GM18861 (cell line): ENCODE data around the gene OR8B8.
"Not testable (repeated sequence)": the region's sequence is repeated elsewhere in the genome, so short reads cannot be mapped to it uniquely, and the experiment has no call there.

ENCODE experiments used
- ATAC-seq: cut with Tn5 transposase; IDR thresholded peaks from one replicate; pipeline ENCODE4 v1.9.1; 2021; ENCODE audit not compliant: unreplicated experiment

OR8B8 gene, protein sequence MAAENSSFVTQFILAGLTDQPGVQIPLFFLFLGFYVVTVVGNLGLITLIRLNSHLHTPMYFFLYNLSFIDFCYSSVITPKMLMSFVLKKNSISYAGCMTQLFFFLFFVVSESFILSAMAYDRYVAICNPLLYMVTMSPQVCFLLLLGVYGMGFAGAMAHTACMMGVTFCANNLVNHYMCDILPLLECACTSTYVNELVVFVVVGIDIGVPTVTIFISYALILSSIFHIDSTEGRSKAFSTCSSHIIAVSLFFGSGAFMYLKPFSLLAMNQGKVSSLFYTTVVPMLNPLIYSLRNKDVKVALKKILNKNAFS

DNA sequence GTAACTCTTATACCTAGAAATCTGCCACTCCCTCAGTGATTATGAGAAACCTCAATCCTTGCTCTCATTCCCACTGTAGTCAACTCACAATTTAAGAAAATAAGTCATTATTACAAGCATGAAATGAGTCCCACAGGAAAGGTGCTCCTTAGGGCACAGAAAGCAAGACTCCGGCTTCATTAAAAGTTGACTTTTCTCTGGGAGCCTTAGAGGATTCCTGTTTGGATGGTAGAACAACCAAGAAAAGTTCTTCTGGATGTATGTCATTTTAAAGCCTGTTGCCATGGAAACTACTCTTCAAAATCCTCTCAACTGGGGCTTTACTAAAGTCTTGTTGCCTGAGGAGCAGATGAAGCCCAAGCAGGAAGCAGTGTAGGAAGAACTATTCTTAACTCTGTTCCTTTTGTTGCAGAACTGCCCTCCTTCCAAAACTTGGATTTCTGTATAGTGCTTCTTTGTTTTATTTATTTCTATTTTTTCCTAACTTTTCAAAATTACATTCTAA is at the start of gene OR8B8:
Gene OR8B8 (minus strand): TSS at position 51 of the 505 bp plus-strand sequence. CDS start 4,611 bp downstream, outside the sequence.
- ATAC-seq, result no peak

DNA sequence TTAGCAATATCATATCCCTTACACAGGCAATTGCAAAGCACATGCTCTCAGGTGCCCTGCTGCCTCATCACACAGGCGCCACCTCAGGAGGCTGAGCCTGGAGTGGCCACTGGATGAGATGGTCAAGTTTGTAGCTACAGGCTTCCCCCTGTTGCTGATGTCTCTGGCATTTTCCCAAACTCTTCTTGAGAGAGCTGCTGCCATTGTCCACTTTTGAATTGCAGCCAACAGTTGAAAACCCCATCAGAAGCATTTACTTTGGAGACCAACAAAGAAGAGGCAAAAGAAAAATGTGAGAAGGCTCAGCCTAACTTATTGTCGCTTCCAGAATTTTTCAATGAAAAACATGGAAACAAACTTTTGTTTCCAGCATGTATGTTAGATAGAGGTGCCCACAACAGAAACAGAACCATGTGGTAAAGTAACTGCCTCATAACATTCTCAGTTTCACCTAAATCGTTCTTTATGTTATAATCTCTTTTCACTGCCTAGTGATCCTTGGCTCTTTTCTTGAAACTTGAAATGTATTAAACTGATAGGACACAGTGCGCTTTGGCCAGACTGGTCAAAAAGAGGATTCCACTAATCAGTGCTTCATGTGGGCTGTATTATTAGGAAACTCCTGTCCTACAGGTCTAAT is 47.6 kb upstream of the OR8B8 start:
- no peak for ATAC-seq

DNA sequence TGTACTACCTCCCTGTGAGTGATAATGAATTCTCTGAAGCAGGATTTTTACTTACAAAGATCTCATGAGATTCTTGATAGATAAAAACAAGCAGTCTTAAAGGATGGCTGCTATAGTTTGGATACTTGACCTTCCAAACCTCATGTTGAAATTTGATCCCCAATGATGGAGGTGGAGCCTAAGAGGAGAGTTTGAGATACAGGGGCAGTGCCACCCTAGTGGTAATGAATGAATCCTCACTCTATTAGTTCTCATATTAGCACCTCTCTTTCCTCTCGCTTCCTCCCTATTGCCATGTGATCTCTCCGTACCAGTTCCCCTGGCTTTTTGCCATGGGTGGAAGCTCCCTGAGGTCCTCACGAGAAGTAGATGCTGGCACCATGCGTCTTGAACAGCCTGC is 37.9 kb upstream of the OR8B8 start:
- ATAC-seq, result no peak

DNA sequence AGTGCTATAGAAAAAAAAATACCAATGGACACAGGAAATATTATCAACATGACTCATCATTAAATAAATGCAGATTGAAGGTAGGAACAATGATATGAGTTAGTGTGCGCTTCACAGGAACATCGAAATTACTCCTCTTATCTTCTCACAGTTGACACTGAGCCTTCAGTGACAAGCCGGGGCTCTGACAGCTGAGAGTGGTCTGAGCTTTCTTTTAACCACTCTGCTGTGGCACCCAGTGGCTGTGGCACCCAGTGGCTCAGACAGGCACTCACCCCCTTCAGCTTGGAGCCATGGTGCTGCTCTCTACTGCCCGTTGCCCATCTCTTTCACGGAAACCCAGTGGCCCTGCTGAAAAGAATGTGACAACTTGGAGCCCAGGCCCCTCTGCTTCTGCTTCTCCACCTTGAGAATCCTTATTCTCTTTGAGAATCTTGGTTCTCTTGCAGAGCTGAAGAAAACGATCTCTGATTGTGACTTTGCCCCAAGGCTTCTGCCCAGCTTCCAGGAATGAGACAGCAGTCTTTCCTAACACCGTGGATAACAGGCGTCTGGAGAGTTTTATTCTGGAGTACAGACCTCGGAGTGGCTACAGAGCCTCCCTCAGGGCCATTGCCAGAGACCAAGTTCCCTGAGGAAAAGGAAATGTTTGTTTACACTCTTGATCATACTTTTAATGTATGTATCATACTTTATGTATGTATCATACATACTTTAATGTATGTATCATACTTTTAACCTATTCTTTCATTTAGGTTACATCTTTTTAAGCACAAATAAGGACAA is 37.1 kb upstream of the OR8B8 start:
- ATAC-seq, result no peak

DNA sequence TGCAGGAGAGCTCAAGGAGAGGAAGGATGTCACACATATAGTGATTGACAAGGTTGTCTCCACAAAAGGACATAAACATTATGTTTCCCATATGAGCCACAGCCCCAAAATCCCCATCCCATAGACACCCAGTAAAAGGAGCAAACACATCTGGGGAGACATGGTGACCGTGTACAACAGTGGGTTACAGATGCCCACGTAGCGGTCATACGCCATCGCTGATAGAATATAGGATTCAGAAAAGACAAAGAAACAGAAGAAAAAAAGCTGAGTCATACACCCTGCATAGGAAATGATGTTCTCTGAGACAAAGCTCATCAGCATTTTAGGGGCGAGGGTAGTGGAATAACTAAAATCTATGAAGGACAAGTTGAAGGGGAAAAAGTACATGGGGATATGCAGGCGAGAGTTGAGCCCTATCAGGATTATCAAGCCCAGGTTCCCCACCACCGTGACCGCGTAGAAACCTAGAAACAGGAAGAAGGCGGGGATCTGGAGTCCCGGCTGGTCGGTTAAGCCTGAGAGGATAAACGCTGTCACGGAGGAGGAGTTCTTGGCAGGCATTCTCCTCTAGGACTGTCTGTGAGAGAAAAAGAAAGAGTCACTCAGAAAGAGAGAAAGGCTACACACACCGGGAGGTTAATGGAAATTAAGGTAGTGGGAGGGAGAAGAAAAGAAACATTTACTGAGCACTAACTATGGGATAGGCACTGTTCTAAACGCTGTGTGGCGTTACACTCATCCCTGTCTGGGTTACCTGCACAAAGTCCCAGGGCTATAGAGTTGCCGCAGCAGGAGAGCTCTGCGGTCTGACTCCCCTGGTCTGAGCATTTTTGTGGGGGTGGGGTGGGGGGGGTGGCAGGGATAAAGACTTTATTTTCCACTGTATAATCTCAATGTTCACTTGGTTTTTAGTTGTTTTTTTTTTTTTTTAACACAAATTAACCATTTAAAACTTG is 36.1 kb upstream of the OR8B8 start:
- ATAC-seq, result no peak

DNA sequence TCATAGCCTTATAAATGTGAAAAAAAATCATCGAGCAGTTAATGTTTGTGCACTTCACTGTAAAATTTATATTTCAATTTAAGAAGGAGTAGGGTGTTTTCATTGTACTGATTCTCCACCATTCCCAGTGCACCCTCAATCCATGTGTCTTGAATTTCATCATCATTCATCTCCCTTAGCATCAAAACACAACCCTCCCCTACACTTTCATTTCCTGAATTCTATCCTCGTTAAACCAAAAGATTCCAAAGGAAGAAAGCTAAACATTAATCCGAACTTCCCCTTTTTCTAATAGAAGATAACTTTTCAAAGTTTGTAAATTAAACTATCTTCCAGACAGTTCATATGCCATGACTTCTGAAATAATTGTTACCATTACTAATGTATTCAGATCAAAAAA is 34.1 kb upstream of the OR8B8 start:
- no peak for ATAC-seq

DNA sequence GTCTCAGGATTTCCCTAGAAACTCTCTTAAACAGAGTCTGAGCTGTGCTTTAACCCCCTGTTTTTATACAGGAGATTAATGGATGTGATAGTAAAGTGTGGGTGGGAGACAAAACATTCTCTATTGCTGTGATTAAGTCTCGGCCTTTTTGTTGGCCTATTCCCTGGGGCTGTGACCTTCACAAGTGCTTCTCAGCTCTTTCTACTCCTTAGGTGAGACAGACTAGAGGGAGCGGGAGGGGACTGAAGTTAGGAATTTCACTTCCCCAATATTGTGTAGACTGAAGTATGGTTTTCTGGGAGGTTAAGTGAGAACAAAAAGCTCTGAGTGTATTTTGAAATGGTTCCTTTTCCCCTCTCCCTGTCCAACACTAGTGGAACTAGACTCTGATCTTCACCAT is 29.8 kb upstream of the OR8B8 start:
- ATAC-seq, result no peak

DNA sequence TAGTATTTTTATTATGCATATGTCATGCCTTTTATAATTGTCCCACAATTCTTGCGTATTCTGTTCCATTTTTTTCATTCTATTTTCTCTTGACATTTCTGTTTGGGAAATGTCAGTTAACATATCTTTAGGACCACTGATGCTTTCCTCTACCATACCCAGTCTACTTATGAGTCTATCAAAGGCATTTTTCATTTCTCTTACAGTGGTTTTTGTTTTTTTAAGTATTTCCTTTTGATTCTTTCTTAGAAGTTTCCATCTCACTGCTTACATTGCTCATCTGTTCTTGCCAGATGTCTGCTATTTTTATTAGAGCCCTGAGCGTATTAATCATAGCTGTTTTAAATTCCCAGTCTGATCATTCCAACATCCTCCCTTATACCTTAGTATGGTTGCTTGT is 29.3 kb upstream of the OR8B8 start:
- no peak for ATAC-seq

DNA sequence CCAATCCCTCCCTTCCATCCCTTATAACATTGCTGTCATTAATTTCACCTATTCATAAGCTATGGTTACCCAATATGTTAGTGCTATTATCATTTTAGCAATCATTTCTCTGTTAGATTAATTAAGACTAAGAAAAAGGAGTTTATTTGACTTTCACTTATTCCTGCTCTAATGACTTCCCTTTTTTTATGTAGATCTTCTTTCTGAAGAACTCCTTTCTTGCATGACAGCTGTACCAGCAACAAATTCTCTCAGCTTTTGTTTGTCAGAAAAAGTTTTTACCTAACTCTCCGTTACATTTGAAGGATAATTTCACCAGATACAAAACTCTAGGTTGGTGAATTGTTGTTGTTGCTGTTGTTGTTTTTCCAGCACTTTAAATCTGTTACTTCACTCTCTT is 28.6 kb upstream of the OR8B8 start:
- no peak for ATAC-seq

DNA sequence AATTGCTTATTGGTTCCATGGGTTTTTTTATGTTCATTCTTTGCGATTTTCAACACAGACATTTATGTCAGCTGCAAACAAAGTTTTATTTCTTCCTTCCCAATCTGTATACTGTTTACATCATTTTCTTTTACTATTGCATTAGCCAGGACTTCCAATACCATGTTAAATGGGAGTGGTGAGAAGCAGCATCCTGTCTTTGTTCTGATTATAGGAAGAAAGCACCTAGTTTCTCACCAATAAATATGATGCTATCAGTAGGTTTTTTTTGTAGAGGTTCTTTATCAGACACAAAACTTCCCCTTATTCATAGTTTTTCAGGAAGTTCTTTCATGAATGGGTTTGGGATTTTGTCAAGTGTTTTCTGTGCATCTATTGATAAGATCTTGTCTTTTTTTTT is 28.0 kb upstream of the OR8B8 start:
- no peak for ATAC-seq

DNA sequence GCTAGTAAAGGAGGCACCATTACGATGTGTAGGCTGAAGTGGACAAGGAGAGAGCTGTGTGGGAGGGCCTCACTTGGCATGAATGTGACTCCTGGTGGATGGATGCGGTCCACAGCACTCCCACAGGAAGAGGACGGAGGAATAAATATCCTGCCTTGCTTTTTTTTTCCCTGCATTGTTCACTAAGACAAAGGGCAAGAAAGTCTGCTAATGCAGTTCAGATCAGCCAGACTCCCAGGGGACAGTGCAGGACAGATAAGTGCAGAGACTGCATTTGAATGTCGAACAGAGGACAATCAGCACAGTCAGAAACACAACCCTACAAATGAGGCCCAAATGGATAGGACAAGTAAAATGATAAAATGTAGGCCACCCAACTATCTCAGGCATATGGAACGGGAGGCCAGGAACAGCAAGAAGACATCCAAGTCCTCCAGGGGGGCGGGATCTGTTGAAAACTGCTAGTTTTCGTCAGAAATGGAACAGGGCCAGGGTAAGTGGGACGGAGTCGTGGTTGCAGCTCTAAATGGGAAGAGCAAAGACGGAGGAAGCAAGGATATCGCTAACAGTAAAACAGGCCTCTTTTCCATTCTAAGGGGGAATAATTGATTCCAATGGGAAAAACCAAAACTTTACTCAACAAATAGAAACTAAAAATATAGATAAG is 25.2 kb upstream of the OR8B8 start:
- no peak for ATAC-seq

DNA sequence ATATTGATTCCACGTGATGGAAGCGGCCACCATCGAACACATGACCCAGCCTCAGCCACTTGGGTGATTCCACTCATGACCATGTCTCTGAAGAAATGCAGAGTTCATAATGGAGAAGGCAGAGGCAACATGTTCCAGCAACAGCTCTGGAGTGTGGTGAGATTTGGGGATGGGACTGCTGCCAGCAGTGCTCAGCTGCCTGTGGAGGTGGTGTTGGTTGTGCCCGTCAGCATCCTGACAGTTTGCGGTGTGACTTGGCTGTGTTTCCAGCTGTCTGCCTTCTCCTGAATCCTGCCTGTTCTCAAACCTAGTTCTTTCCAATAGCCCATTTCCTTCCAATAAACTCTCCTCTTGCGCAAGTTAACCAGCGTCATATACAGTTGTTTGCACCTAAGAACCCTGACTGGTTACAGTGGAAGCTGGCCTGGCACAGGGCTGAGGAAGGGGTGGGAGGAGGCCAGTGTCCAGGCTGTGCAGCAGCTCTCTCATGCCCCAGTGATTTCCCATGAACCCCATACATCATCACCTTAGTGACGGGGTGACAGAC is 22.0 kb upstream of the OR8B8 start:
- ATAC-seq, result no peak

DNA sequence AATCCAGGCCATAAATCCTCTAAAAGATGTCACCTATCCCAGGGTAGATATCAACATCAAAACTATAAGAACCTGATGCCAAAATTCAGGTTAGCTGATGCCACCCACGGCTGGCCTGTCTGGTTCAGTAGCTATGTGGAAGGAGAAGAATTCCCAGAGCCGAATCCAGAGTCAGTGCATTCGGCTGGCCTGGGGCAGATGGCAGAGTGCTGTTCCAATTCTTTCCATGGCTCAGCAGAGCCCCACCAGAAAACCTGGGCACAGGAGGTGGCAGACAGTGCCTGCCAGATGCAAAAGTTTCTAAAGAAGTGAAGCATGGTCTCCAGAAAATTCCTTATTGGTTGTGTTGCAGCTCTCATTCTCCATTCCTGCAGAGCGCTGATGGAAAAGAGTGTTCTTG is 19.9 kb upstream of the OR8B8 start:
- ATAC-seq, result no peak

DNA sequence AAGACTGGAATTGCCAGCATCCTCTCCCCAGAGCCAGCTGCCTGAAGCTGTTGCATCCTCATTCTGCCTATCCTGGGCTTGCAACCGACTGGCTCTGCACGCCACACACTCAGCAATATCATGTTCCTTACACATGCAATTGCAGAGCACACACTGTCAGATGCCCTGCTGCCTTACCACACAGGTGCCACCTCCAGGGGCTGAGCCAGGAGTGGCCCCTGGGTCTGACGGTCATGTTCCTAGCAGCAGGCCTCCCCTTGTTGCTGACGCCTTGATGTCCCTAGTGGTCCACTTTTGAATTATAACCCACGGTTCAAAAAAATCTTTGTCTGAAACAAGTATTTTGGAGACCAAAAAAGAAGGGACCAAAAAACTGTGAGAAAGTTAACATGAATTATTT is 18.5 kb upstream of the OR8B8 start:
- ATAC-seq, result no peak

DNA sequence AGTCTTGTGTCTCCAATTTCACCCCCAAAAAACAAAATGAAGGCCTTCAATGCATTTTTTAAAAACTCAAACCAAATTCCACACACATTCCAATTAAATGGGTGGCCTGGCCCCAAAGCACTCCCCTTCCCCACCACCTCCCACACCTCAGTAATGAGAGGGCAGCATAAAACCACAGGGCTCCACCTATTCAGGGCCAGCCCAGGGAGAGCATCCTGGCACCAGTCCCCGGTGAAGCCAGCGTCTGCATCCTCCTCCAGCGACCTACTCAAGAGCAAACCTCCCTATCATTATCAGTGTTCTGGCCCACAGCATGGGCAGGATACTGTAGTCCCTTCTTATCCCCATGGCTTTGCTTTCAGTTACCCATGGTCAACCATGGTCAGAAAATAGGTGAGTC is 17.8 kb upstream of the OR8B8 start:
- ATAC-seq, result no peak

DNA sequence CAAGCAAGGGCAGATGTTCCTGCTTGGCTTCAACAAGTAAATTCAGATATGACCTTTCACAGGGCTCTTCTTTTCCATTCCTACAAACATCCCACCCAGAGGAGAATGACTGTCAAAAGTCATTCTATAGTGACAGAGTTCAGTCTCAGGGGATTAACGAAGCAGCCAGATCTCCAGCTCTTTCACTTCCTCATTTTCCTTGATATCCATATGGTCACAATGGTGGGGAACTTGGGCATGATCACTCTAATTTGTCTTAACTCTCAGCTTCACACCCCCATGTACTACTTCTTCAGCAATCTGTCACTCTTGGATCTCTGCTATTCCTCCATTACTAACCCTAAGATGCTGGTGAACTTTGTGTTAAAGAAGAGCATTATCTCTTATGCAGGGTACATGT is 15.0 kb upstream of the OR8B8 start:
- ATAC-seq, result no peak

DNA sequence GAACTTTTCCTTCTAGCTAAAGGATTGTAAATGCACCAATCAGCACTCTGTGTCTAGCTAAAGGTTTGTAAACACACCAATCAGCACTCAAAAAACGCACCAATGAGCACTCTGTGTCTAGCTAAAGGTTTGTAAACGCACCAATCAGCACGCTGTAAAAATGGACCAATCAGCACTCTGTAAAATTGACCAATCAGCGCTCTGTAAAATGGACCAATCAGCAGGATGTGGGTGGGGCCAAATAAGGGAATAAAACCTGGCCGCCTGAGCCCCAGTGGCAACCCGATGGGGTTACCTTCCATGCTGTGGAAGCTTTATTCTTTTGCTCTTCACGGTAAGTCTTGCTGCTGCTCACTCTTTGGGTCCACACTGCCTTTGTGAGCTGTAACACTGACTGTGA is 13.9 kb upstream of the OR8B8 start:
- not testable (repeated sequence) for ATAC-seq

DNA sequence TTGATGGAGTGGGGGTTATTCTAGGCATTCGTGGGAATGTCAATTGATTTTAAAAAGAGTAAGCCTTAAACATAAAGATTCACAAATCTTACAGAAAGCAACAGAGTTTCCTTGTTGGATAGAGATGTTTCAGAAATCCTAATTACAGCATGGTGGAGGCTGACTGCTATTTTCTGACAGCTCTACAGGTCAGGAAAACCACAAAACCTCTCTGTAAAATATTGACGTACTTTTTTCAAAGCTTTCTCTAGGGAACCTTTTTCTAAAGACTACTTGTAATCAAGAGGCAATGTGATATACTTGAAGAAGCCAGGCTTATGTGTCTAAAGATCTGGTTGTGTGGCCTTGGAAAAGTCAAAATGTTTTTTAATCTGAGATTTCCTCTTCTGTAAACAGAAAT is 9.1 kb upstream of the OR8B8 start:
- peak; percentile 72 for ATAC-seq

DNA sequence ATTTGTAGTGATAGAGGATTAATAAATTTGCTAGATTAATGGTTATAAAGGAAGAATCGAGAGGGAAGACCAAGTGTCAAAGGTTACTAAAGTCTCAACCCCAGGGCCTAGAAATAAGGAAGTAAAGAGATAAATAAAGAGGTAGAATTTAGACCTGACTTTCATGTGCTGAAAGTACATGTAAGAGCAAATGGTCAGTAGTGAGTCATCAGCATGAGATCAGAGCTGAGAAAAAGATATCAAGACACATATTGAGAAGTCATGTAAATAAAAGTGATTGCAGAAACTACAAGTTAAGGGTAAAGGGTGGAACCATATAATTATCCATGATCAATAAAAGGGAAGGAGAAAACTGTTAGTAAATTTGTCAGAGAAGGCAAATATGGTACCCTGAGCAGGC is 1.4 kb upstream of the OR8B8 start:
- no peak for ATAC-seq

DNA sequence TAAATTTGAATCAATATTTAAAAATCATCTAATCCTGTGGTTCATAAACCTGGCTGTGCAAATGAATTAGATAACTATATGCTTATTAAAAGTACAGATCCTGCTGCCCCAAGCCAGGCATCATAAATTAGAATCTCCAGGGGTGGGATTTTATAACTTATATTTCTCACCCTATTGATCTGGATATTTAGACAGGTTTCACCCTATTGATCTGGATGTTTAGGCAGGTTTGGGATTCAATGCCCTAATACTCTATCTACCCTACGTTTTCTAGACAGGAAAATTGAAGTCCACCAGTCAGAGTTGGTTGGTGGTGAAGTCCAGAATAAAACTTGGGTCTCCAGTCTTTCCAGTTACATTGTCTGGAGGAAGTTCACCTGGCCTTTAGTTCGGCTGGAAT is 2.6 kb downstream of the OR8B8 start:
- ATAC-seq, result no peak
